CD4-positive, CD25-positive, alpha-beta regulatory T cell (primary cell): ENCODE measurements around the gene RAMACL. TPM values are rescaled to one million over a fixed set of nuclear protein-coding genes. Genes with fewer than 3 reads are reported as not detected.
A peak's percentile ranks its signal among the peaks of the same experiment; 100 is the strongest.

Experiments
- ATAC-seq, 2 donors: fragments of 150-1000 bp; cut with Tn5 transposase; one replicate each; pipeline ENCODE4 v1.10.0; 2021; ENCODE audit warnings: low read depth in 2 of 2, moderate number of reproducible peaks in 2 of 2, moderate library complexity in 1 of 2
- DNase-seq, 3 donors: peaks; one replicate each; pipeline versions ENCODE4 v3.0.0 to v3.0.0-alpha.2; 2012 to 2022; ENCODE audit warnings: mixed read lengths in 1 of 3
- H3K27ac ChIP-seq: one replicate; pipeline ENCODE4 v1.7.0; 2013; ENCODE audit warnings: mild to moderate bottlenecking, low read length; ENCODE audit not compliant: insufficient read depth, poor library complexity, severe bottlenecking
- H3K27me3 ChIP-seq: one replicate; pipeline ENCODE4 v1.7.0; 2013; ENCODE audit warnings: low read length; ENCODE audit not compliant: control insufficient read depth, insufficient read depth
- H3K36me3 ChIP-seq: one replicate; pipeline ENCODE4 v1.7.0; 2013; ENCODE audit warnings: mild to moderate bottlenecking, low read length, moderate library complexity; ENCODE audit not compliant: control insufficient read depth, insufficient read depth
- H3K4me1 ChIP-seq: 2 replicates; pipeline ENCODE4 v1.7.0; 2013; ENCODE audit warnings: mild to moderate bottlenecking, low read length; ENCODE audit not compliant: insufficient read depth, control insufficient read depth, poor library complexity, severe bottlenecking
- H3K4me3 ChIP-seq: one replicate; pipeline ENCODE4 v1.7.0; 2013; ENCODE audit warnings: low read depth, mild to moderate bottlenecking, low read length, moderate library complexity
- H3K9me3 ChIP-seq, 2 experiments: 1 replicate in 1 of 2; 2 replicates in 1 of 2; pipeline ENCODE4 v1.7.0; 2013; ENCODE audit warnings: low read length in 2 of 2, mild to moderate bottlenecking in 1 of 2, moderate library complexity in 1 of 2; ENCODE audit not compliant: control insufficient read depth in 2 of 2
- H3K27ac Mint-ChIP-seq, 3 donors: one replicate each; pipeline ENCODE4 v1.8.0; 2020 to 2022; ENCODE audit warnings: mild to moderate bottlenecking in 3 of 3, mixed read lengths in 3 of 3, moderate library complexity in 2 of 3
- H3K27me3 Mint-ChIP-seq: one replicate; pipeline ENCODE4 v1.8.0; 2022; ENCODE audit warnings: mild to moderate bottlenecking, mixed read lengths
- H3K36me3 Mint-ChIP-seq: one replicate; pipeline ENCODE4 v1.8.0; 2020; ENCODE audit warnings: mixed read lengths
- H3K4me1 Mint-ChIP-seq, 4 donors: one replicate each; pipeline ENCODE4 v1.8.0; 2020 to 2022; ENCODE audit warnings: mixed read lengths in 4 of 4, mild to moderate bottlenecking in 1 of 4
- H3K4me3 Mint-ChIP-seq, 4 donors: one replicate each; pipeline ENCODE4 v1.8.0; 2020 to 2022; ENCODE audit warnings: mild to moderate bottlenecking in 4 of 4, mixed read lengths in 4 of 4, moderate library complexity in 3 of 4
- H3K9me3 Mint-ChIP-seq, 7 donors: one replicate each; pipeline ENCODE4 v1.8.0; 2020 to 2022; ENCODE audit warnings: mixed read lengths in 7 of 7, mild to moderate bottlenecking in 3 of 7, moderate library complexity in 2 of 7
- polyA plus RNA-seq, 4 donors: library from polyadenylated mRNA; unstranded; fragments of 300-500 nt; fragmentation: Illumina TruSeq; gene quantifications; one replicate each; pipeline ENCODE4 v1.2.3, GENCODE V29; 2021
- total RNA-seq: library from RNA; stranded (reverse); gene quantifications from one replicate; pipeline ENCODE4 v1.2.3, GENCODE V29; 2022

RAMACL gene
- total and polyA plus RNA-seq, 5 donors from 2014 or later: 0.16 to 0.52 (median 0.33) TPM

- H3K36me3 ChIP-seq: no peaks in the 10 kb centered on the region
- Mint-ChIP-seq H3K27me3 (no peaks in the 10 kb centered on the region), H3K36me3 (peaks cover 23% of the 10 kb centered on the region), H3K4me1 (peaks cover 0 to 6% (median 0%) of the 10 kb centered on the region in 4 donors), H3K9me3 (peaks cover 0 to 18% (median 3%) of the 10 kb centered on the region in 7 donors), H3K27ac (peak overlapping the region in 1 of 3 donors; percentile 35), H3K4me3 (no peak overlapping the region)
- H3K4me3 ChIP-seq: no peak overlapping the region
- no peaks in the 10 kb centered on the region for H3K9me3 ChIP-seq
- ATAC-seq (no peak), DNase-seq (no peak)
- no peaks in the 10 kb centered on the region for H3K4me1 ChIP-seq
- H3K27ac ChIP-seq: no peak overlapping the region
- no peaks in the 10 kb centered on the region for H3K27me3 ChIP-seq
Observed at GRCh38 chr6:166575205-166575604, 11.3 kb downstream of the RAMACL start.

- H3K4me3 Mint-ChIP-seq: no peak overlapping the region
- no peak overlapping the region for H3K4me3 ChIP-seq
- H3K27ac ChIP-seq: no peak overlapping the region
- peaks cover 18% of the 10 kb centered on the region for H3K36me3 Mint-ChIP-seq
- H3K36me3 ChIP-seq: no peaks in the 10 kb centered on the region
- H3K27me3 ChIP-seq: no peaks in the 10 kb centered on the region
- no peak overlapping the region for H3K27ac Mint-ChIP-seq
- H3K9me3 Mint-ChIP-seq: peaks cover 0 to 18% (median 3%) of the 10 kb centered on the region in 7 donors
- no peak for ATAC-seq
- no peaks in the 10 kb centered on the region for H3K27me3 Mint-ChIP-seq
- H3K4me1 ChIP-seq: no peaks in the 10 kb centered on the region
- H3K4me1 Mint-ChIP-seq: peaks cover 0 to 6% (median 0%) of the 10 kb centered on the region in 4 donors
- no peaks in the 10 kb centered on the region for H3K9me3 ChIP-seq
- DNase-seq: no peak
Observed at GRCh38 chr6:166573511-166574216, 12.8 kb downstream of the RAMACL start.

DNA sequence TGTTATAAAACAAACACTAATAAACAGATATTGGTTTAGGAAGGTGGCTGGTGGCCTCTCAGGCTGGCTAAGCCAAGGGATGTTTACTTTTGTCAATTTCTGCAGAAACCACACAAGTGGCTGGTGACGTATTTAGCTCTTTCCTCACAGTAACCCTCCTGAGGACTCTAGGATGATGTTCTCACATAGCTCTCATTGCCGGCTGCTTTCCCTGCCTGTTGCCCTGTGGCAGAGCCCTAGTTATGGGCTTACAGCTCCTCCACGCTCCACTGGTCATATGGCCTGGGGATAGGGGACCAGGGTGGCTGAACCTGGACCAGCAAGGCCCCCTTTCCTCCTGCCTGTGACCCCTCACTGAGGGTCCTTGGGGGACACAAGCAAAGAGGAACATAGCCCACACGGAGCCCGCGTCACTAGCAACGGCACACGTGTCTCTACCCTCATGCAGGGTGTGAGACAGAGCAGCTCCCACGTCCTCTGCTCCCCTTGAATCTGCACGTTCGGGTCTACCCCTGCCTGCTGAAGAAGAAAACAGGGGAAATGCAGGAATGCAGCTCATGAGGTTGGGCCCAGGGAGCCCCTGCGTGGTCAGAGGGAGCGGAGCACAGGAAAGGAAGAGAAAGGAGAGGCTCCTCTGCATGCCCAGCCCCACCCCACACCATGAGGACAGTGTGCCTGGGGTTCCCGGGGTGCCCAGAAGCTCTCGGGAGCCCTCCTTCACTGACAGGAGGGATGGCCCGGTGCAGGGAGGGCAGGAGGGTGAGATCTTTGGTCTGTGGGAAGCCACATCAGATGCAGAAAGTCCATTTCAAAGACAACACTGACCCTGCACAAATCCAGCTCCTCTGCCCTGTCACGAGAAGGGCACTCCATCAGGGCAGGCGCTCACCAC, 13.9 kb downstream of the RAMACL start:
- Mint-ChIP-seq H3K36me3 (peaks cover 14% of the 10 kb centered on the region), H3K4me1 (peaks cover 0 to 6% (median 0%) of the 10 kb centered on the region in 4 donors), H3K4me3 (no peak overlapping the region), H3K27me3 (no peaks in the 10 kb centered on the region), H3K9me3 (peaks cover 0 to 15% (median 2%) of the 10 kb centered on the region in 7 donors), H3K27ac (no peak overlapping the region)
- ATAC-seq: no peak
- Histone ChIP-seq H3K27ac (no peak overlapping the region), H3K4me1 (no peaks in the 10 kb centered on the region), H3K4me3 (no peak overlapping the region), H3K27me3 (no peaks in the 10 kb centered on the region), H3K9me3 (no peaks in the 10 kb centered on the region), H3K36me3 (no peaks in the 10 kb centered on the region)
- no peak for DNase-seq

GRCh38 chr6:166570929-166571713, 15.4 kb downstream of the RAMACL start:
- no peaks in the 10 kb centered on the region for H3K9me3 ChIP-seq
- H3K4me3 Mint-ChIP-seq: no peak overlapping the region
- H3K4me1 ChIP-seq: no peaks in the 10 kb centered on the region
- no peaks in the 10 kb centered on the region for H3K27me3 ChIP-seq
- H3K4me3 ChIP-seq: no peak overlapping the region
- H3K36me3 Mint-ChIP-seq: peaks cover 5% of the 10 kb centered on the region
- H3K36me3 ChIP-seq: no peaks in the 10 kb centered on the region
- H3K27ac ChIP-seq: no peak overlapping the region
- H3K9me3 Mint-ChIP-seq: peaks cover 0 to 6% (median 1%) of the 10 kb centered on the region in 7 donors
- no peak for DNase-seq
- peaks cover 0 to 5% (median 0%) of the 10 kb centered on the region in 4 donors for H3K4me1 Mint-ChIP-seq
- H3K27ac Mint-ChIP-seq: no peak overlapping the region
- ATAC-seq: no peak
- no peaks in the 10 kb centered on the region for H3K27me3 Mint-ChIP-seq

DNA sequence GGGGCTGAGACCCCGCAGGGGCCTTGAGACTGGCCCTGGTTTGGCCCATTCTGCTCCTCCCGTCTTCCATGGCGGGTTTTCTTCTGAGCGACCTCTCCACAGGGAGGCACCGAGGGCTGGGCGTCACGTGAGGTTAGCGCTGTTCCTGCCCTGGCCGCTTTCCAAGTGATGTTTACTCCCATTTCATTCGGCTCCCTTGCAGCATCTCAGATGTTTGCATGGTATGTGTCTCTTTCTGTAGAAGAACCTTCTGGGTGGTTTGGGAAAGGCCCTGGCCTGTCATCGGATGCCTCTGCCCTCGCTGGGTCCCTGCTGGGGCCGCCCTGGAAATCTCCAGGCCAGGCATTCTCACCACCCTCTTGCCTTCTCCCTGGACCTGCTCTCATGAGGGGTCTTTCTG, 17.3 kb downstream of the RAMACL start:
- H3K9me3 ChIP-seq: no peaks in the 10 kb centered on the region

GRCh38 chr6:166567813-166568212, 18.7 kb downstream of the RAMACL start:
- Mint-ChIP-seq H3K27ac (no peak overlapping the region), H3K27me3 (no peaks in the 10 kb centered on the region), H3K36me3 (peaks cover 7% of the 10 kb centered on the region), H3K4me3 (no peak overlapping the region), H3K9me3 (peaks cover 0 to 2% (median 0%) of the 10 kb centered on the region in 7 donors), H3K4me1 (peaks cover 0 to 4% (median 0%) of the 10 kb centered on the region in 4 donors)
- Histone ChIP-seq H3K36me3 (no peaks in the 10 kb centered on the region), H3K27ac (no peak overlapping the region), H3K27me3 (no peaks in the 10 kb centered on the region), H3K9me3 (no peaks in the 10 kb centered on the region), H3K4me3 (no peak overlapping the region), H3K4me1 (no peaks in the 10 kb centered on the region)
- DNase-seq: no peak
- ATAC-seq: no peak

More for the DNA sequence above, 17.3 kb downstream of the RAMACL start:
- Mint-ChIP-seq H3K36me3 (no peaks in the 10 kb centered on the region), H3K27ac (no peak overlapping the region), H3K4me3 (no peak overlapping the region), H3K27me3 (no peaks in the 10 kb centered on the region), H3K9me3 (peaks cover 0 to 2% (median 0%) of the 10 kb centered on the region in 7 donors), H3K4me1 (peaks cover 0 to 4% (median 0%) of the 10 kb centered on the region in 4 donors)
- H3K27me3 ChIP-seq: no peaks in the 10 kb centered on the region
- H3K27ac ChIP-seq: no peak overlapping the region
- no peak overlapping the region for H3K4me3 ChIP-seq
- DNase-seq (no peak), ATAC-seq (no peak)
- H3K4me1 ChIP-seq: no peaks in the 10 kb centered on the region
- no peaks in the 10 kb centered on the region for H3K36me3 ChIP-seq

DNA sequence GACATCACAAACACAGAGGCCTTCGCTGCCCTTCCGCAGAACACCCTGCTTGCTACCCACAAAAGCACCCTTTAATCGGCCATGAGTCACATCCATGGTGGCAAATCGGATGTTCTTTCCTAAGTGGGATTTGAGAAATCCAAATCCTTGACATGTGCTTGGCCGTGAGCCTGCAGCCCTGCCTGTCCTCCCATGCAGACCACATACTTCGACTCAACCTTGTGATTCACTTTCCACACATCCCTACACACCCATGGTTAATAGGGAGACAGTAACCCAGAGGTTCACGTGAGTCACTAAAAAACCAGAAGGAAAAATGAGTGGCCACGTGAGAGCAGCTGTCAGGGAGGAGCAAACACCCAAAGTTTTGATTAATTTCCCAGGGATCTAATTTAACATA, 19.4 kb downstream of the RAMACL start:
- DNase-seq (no peak), ATAC-seq (no peak)
- Mint-ChIP-seq H3K4me1 (no peaks in the 10 kb centered on the region), H3K9me3 (no peaks in the 10 kb centered on the region), H3K27ac (no peak overlapping the region), H3K27me3 (no peaks in the 10 kb centered on the region), H3K4me3 (no peak overlapping the region), H3K36me3 (peaks cover 10% of the 10 kb centered on the region)
- H3K4me1 ChIP-seq: no peaks in the 10 kb centered on the region
- H3K9me3 ChIP-seq: no peaks in the 10 kb centered on the region
- no peaks in the 10 kb centered on the region for H3K36me3 ChIP-seq
- H3K27me3 ChIP-seq: no peaks in the 10 kb centered on the region
- H3K4me3 ChIP-seq: no peak overlapping the region
- no peak overlapping the region for H3K27ac ChIP-seq
